HCT116 (cell line): Measurements from ENCODE around the gene CDC14A. TPM values are rescaled to one million over a fixed set of nuclear protein-coding genes. Genes with fewer than 3 reads are reported as not detected.

Experiments
- ATAC-seq: fragments of 200-7000 bp; cut with Tn5 transposase; 2 replicates; pipeline ENCODE4 v1.9.1; 2020; ENCODE audit warnings: mild to moderate bottlenecking, moderate library complexity
- BruUV-seq: library from RNA; stranded (reverse); fragments of 400-500 nt; replicated peaks from 2 replicates; lab custom pipeline; 2021; lab: Mats Ljungman, UMichigan
- CTCF ChIA-PET: fragments of 300-600 bp; sonication (Branson Sonifier 250); formaldehyde crosslinking; loops from one replicate; lab custom pipeline; 2021; ENCODE audit warnings: antibody characterized with exemption; lab: Charles Lee
- POLR2A ChIA-PET: fragments of 300-600, 350-600 bp; sonication (Branson Sonifier 250); formaldehyde crosslinking; loops from one replicate; lab custom pipeline; 2021; ENCODE audit warnings: antibody characterized with exemption; lab: Charles Lee
- RAD21 ChIA-PET, 2 experiments: fragments of 300-600 bp; sonication (Branson Sonifier 250); formaldehyde crosslinking; loops; one replicate each; lab custom pipeline; 2023; ENCODE audit warnings: low total read pairs in 2 of 2; ENCODE audit not compliant: uncharacterized antibody in 2 of 2, unreplicated experiment in 2 of 2, low non-redundant PET in 1 of 2; lab: Charles Lee
- DNase-seq: peaks from one replicate; pipeline ENCODE4 v3.0.0-alpha.2; 2010; ENCODE audit warnings: low read depth, low spot score
- H2AFZ ChIP-seq: fragments of 200-600 bp; shearing (Covaris generic), sonication (generic); 2 replicates; pipeline ENCODE4 v1.6.1; 2017; ENCODE audit warnings: low read depth, mixed run types, mixed read lengths, antibody characterized with exemption, low read length; ENCODE audit not compliant: poor library complexity, severe bottlenecking
- H3K27ac ChIP-seq: 2 replicates; pipeline ENCODE4 v1.5.1; 2012; ENCODE audit warnings: low read depth, low read length
- H3K27me3 ChIP-seq: fragments of 200-600 bp; sonication (generic); 2 replicates; pipeline ENCODE4 v1.6.1; 2016; ENCODE audit warnings: mixed run types, low read length, mixed read lengths; ENCODE audit not compliant: insufficient read depth
- H3K36me3 ChIP-seq, 2 experiments: fragments of 200-500 bp in 1 of 2; fragments of 200-600 bp in 1 of 2; sonication (Bioruptor generic) in 1 of 2; sonication (generic) in 1 of 2; 2 replicates each; pipeline versions ENCODE4 v1.5.1 to v1.6.1; 2014 to 2016; ENCODE audit warnings: low read length in 2 of 2, inconsistent platforms in 1 of 2, mixed read lengths in 1 of 2, mixed run types in 1 of 2; ENCODE audit not compliant: insufficient read depth in 2 of 2, control insufficient read depth in 1 of 2
- H3K4me1 ChIP-seq, 2 experiments: fragments of 200-600 bp in 1 of 2; sonication (generic) in 1 of 2; 2 replicates each; pipeline versions ENCODE4 v1.5.1 to v1.6.1; 2012 to 2017; ENCODE audit warnings: low read length in 2 of 2, inconsistent platforms in 1 of 2, mild to moderate bottlenecking in 1 of 2, mixed read lengths in 1 of 2, mixed run types in 1 of 2, moderate library complexity in 1 of 2; ENCODE audit not compliant: insufficient read depth in 2 of 2, control insufficient read depth in 1 of 2
- H3K4me2 ChIP-seq: fragments of 200-600 bp; sonication (generic); 2 replicates; pipeline ENCODE4 v1.6.1; 2017; ENCODE audit warnings: mixed run types, low read length, mixed read lengths
- H3K4me3 ChIP-seq, 2 experiments: fragments of 200-600 bp in 1 of 2; sonication (generic) in 1 of 2; replicated peaks in 1 of 2; 2 replicates each; pipeline ENCODE4 v1.5.1; 2011 to 2016; ENCODE audit warnings: low read length in 2 of 2, control low read depth in 1 of 2, low read depth in 1 of 2, mild to moderate bottlenecking in 1 of 2, mixed read lengths in 1 of 2, mixed run types in 1 of 2
- H3K79me2 ChIP-seq: fragments of 200-600 bp; sonication (generic); 2 replicates; pipeline ENCODE4 v1.6.1; 2017; ENCODE audit warnings: mild to moderate bottlenecking, mixed run types, low read length, moderate library complexity, mixed read lengths; ENCODE audit not compliant: insufficient read depth
- H3K9ac ChIP-seq: fragments of 200-600 bp; sonication (generic); 2 replicates; pipeline ENCODE4 v1.6.1; 2016; ENCODE audit warnings: low read length, mixed read lengths
- H3K9me2 ChIP-seq: fragments of 200-600 bp; sonication (generic), shearing (Covaris generic); 2 replicates; pipeline ENCODE4 v1.6.1; 2017; ENCODE audit warnings: mixed run types, mild to moderate bottlenecking, moderate library complexity; ENCODE audit not compliant: insufficient read depth
- H3K9me3 ChIP-seq, 2 experiments: fragments of 200-500 bp in 1 of 2; fragments of 200-600 bp in 1 of 2; sonication (Bioruptor generic) in 1 of 2; sonication (generic) in 1 of 2; 2 replicates each; pipeline ENCODE4 v1.6.1; 2014 to 2017; ENCODE audit warnings: low read length in 2 of 2, mixed read lengths in 2 of 2, inconsistent platforms in 1 of 2, low read depth in 1 of 2, mild to moderate bottlenecking in 1 of 2, mixed run types in 1 of 2, moderate library complexity in 1 of 2; ENCODE audit not compliant: control insufficient read depth in 1 of 2, insufficient read depth in 1 of 2
- H4K20me1 ChIP-seq: fragments of 200-600 bp; sonication (generic), shearing (Covaris generic); 2 replicates; pipeline ENCODE4 v1.6.1; 2017; ENCODE audit warnings: mixed run types, mild to moderate bottlenecking, moderate library complexity; ENCODE audit not compliant: insufficient read depth
- EGR1 ChIP-seq: IDR thresholded peaks from 2 replicates; pipeline ENCODE4 v1.6.1; 2012; ENCODE audit warnings: low read depth
- EZH2 ChIP-seq: fragments of 200-600 bp; sonication (generic); IDR thresholded peaks from 2 replicates; pipeline ENCODE4 v1.6.1; 2017; ENCODE audit warnings: antibody characterized with exemption, mixed run types
- JUND ChIP-seq: IDR thresholded peaks from 2 replicates; pipeline ENCODE4 v1.6.1; 2012
- POLR2A ChIP-seq: IDR thresholded peaks from 2 replicates; pipeline ENCODE4 v1.7.0; 2011; ENCODE audit warnings: borderline replicate concordance; ENCODE audit not compliant: insufficient read depth, insufficient read length; ENCODE audit errors: extremely low read depth
- RAD21 ChIP-seq: IDR thresholded peaks from 2 replicates; pipeline ENCODE4 v1.6.1; 2012; ENCODE audit warnings: low read depth, mild to moderate bottlenecking
- SIN3A ChIP-seq: IDR thresholded peaks from 2 replicates; pipeline ENCODE4 v1.6.1; 2012; ENCODE audit warnings: low read depth
- SP1 ChIP-seq: IDR thresholded peaks from 2 replicates; pipeline ENCODE4 v1.6.1; 2012; ENCODE audit warnings: low read depth
- SRF ChIP-seq: IDR thresholded peaks from 2 replicates; pipeline ENCODE4 v1.6.1; 2012; ENCODE audit warnings: low read depth
- intact Hi-C: fragments of 100-400 bp; cut with micrococcal nuclease; formaldehyde crosslinking; loops from 2 replicates; pipeline ENCODE4 v1.10.0; 2022
- total RNA-seq: library from RNA; stranded (reverse); gene quantifications from one replicate; pipeline ENCODE4 v1.2.1, GENCODE V29; 2021; ENCODE audit not compliant: unreplicated experiment

The CDC14A gene
- total RNA-seq, 1 experiment from 2014 or later: 5.1 TPM

- ChIA-PET RAD21 (no interaction called here), CTCF (no interaction called here), POLR2A (no interaction called here)
- H3K9ac ChIP-seq: no peak overlapping the region
- H2AFZ ChIP-seq: no peak overlapping the region
- no peak overlapping the region for H3K27ac ChIP-seq
- no peaks in the 10 kb centered on the region for H3K4me1 ChIP-seq
- ATAC-seq: no peak
- DNase-seq: no peak
- no peaks in the 10 kb centered on the region for H3K79me2 ChIP-seq
- H3K36me3 ChIP-seq: no peaks in the 10 kb centered on the region
- no peaks in the 10 kb centered on the region for H3K9me2 ChIP-seq
- no TSS peak for BruUV-seq
- no peak for TF ChIP-seq EZH2
- no peak for TF ChIP-seq SP1
- no peak for TF ChIP-seq JUND
- no peak for TF ChIP-seq SIN3A
- no peak overlapping the region for H3K4me2 ChIP-seq
- no peaks in the 10 kb centered on the region for H3K27me3 ChIP-seq
- intact Hi-C loops: no loop called here
- H3K9me3 ChIP-seq: no peaks in the 10 kb centered on the region
- H3K4me3 ChIP-seq: no peak overlapping the region
- no peaks in the 10 kb centered on the region for H4K20me1 ChIP-seq
These were observed 49.6 kb upstream of the CDC14A start for GRCh38 chr1:100302739-100303138.

GRCh38 chr1:100304227-100304626, 48.1 kb upstream of the CDC14A start:
- ChIA-PET POLR2A (no interaction called here), RAD21 (no interaction called here), CTCF (no interaction called here)
- intact Hi-C loops: no loop called here
- no peak for DNase-seq
- no peak for ATAC-seq
- no peaks in the 10 kb centered on the region for H3K4me1 ChIP-seq
- no peak overlapping the region for H3K9ac ChIP-seq
- H3K27me3 ChIP-seq: no peaks in the 10 kb centered on the region
- no peaks in the 10 kb centered on the region for H3K79me2 ChIP-seq
- H3K9me3 ChIP-seq: no peaks in the 10 kb centered on the region
- no peak overlapping the region for H3K4me3 ChIP-seq
- no TSS peak for BruUV-seq
- no peaks in the 10 kb centered on the region; the same call in 1 of the 2 replicates for H3K9me2 ChIP-seq
- H3K27ac ChIP-seq: no peak overlapping the region
- H4K20me1 ChIP-seq: no peaks in the 10 kb centered on the region
- H3K36me3 ChIP-seq: no peaks in the 10 kb centered on the region
- no peak overlapping the region for H2AFZ ChIP-seq
- no peak overlapping the region for H3K4me2 ChIP-seq
- TF ChIP-seq JUND (no peak), EGR1 (no peak), SRF (no peak), POLR2A (no peak), SP1 (no peak), RAD21 (no peak)
